Measurements from ENCODE around the gene TGM1.

Gene TGM1

GRCh38 chr14:24262821-24263733 is at the start of gene TGM1:
TSS of gene TGM1 (minus strand) at chr14:24263177. CDS start at chr14:24262352, 825 bp downstream.
- no peak for DNase-seq

- DNase-seq = peak; percentile 8
These were observed 49.0 kb upstream of the TGM1 start for GRCh38 chr14:24311837-24312615.

GRCh38 chr14:24310646-24311604 is 47.9 kb upstream of the TGM1 start, which contains the start of gene LTB4R:
TSS of gene LTB4R (plus strand) at chr14:24311502. CDS start at chr14:24315652, 4,150 bp downstream.
- DNase-seq = peak; percentile 87

GRCh38 chr14:24310265-24310645 is 47.3 kb upstream of the TGM1 start:
- DNase-seq = no peak

DNA sequence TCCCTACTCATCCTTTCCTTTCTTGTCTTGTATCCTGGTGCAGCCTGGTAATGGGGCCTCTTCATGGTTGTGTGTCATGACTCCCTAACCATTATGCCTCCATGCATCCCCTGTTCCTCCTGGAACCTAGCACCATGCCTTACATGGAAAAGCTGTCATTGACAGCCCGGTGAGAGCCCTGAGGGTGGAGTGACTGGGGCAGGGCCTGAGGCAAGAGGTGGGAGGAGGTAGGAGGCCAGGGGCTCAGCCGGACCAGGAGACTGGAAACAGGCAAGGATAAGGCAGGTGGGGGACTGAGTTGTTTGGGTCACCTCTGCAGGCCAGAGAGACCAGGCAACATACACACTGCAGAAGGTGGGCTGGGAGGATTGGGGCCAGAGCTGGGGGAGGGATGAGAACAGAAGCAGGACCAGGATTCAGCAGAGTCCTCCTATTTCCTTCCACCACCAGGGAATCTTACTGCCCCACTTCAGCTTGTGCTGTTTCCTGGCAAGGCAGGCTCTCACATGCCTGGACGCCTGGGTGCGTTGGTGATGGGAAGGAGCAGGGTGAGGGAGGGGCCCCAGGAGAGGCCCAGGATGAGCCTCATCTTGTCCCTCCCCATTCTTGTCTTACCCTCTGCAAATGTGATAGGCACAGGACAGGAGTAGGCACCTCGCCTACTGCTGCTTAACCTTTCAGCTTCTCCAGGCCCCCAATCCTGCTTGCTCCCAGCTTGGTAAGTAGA is 46.7 kb upstream of the TGM1 start, which contains the start of gene LTB4R2:
LTB4R2 (plus strand) TSS at position 603 of the 727 bp plus-strand sequence. CDS start 525 bp downstream, outside the sequence.
- no peak for DNase-seq

- DNase-seq = no peak
These were observed 45.6 kb upstream of the TGM1 start for GRCh38 chr14:24308342-24309124.

DNA sequence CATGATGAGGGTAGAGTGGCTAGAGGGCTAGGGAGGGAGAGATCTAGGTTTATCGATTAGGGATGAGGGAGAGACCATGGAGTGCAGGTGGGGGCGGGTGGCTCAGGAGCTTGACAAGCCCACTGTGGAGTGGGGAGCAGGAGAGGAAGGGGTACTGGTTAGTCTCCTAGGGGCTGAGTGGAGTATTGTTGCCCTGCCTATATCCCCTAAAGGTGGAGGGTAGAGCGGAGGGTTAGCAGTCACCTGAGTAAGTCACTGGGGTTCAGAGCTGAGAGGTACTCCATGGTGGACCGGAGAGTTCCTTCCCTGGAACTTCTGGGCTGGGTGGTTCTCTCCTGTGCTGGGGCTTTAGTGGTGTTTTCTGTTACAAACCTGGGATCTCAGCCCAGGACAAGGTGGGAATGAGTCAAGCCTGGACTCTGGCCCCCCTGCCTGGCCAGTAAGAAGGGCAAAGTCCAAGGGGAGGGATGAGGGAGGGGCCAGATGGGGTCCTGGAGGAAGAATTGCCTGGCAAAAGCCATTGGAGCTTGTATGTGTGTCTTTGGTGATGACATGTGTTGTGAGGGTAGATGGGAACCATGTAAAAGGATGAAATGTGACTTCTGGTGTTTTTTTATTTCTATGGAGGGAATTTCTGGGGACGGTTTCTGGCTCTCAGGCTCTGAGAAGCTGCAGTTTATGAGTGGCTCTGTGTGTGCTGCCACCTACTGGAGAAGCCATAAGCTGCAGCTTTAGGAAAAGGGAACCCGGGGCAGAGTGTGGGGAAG is 44.8 kb upstream of the TGM1 start, which contains the start of gene CIDEB:
CIDEB (minus strand) TSS at position 403 of the 767 bp plus-strand sequence; CDS start at position 284, 119 bp downstream.
- DNase-seq = peak; percentile 37

DNA sequence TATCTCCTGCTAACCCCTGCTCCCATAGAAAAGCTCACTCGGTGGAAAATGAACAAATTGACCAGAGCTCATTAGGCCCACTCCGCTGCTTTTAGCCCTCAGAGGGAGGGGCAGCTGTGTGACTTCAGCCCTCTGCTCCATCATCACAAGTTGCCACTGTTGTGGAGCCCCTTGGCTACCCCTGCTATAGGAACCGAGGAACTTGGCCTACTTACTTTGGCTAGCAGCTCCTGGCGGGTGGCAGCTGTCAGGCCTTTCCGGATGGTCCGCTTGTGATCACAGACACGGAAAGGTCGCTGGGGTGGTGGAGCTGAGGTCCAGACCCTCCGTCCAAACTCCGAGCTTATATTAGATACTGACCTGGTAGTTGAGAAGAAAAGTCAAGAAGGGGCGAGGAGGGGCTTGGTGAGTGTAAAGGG is 44.2 kb upstream of the TGM1 start:
- no peak for DNase-seq

- no peak for DNase-seq
These were observed 41.0 kb upstream of the TGM1 start for GRCh38 chr14:24304019-24304387.

DNA sequence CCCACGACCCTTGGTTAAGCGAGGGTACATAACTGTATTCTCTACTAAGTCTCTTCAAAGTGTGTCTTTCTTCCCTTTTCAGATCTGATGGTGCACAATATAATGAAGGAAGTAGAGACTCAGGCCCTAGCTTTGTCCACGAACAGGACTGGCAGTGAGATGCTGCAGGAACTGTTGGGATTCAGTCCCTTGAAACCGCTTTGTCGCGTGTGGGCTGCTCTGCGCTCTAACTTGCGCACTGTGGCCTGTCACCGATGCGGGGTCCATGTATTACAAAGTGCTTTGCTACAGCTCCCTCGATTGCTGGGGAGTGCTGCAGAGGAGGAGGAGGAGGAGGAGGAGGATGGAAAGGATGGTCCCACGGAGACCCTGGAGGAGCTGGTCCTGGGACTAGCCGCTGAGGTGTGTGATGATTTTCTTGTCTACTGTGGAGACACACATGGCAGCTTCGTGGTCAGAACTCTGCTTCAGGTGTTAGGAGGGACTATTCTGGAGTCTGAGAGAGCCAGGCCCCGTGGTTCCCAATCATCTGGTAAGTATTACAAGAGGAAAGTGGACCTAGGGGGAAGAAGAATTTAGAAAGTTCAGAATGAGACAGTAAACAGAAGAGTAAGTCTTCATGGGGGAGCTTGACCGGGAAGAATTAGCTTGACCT is 37.5 kb upstream of the TGM1 start:
- DNase-seq = no peak

DNA sequence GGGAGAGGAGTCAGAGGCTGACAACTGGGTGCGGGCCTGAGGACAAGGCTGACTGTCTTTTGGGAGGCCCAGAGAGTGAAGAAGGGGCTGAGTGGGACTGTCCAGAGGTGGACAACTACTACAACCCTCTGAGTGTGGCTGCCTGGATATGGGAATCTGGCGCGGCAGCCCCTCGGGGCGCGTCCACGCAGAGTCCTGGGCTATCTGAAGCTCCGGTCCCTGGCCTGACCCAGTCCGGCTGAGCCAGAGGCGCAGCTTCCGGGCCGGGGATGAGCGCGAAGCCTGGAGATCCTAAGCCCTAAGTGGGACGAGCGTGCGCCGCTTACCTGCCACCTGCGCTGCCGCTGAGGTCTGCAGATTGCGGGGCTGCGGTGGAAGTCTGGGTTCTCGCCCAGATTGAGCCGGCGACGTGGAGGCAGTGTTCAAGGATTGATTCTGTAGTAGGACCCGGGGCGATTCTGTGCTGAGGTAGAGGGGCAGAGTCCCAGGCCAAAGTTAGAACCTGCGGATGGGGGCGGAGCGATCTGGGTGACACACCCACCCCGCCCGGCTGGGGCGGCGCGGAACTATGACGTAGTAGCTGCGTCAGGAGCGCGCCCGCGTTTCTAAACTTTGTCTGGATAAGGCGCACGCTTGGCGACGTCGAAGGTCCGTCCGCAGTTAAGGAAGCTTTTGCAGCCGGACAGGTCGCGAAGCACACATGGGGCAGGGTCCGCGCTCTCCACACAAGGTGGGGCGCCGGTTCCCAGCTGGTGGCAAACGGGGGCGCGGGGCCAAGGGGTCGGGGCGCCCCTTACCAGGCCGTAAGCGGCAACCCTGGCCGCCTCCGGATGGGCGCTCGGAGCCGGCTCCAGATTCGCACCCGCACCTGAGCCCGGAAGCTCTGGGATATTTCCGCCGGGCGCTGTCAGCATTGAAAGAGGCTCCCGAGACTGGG is 36.5 kb upstream of the TGM1 start, which contains the start of the genes DHRS1 and NOP9:
DHRS1 (minus strand) TSS at position 526 of the 937 bp plus-strand sequence. CDS start 674 bp downstream, outside the sequence.
NOP9 (plus strand) TSS at position 596 of the 937 bp plus-strand sequence; CDS start at position 701, 105 bp downstream.
- DNase-seq = peak; percentile 79

DNA sequence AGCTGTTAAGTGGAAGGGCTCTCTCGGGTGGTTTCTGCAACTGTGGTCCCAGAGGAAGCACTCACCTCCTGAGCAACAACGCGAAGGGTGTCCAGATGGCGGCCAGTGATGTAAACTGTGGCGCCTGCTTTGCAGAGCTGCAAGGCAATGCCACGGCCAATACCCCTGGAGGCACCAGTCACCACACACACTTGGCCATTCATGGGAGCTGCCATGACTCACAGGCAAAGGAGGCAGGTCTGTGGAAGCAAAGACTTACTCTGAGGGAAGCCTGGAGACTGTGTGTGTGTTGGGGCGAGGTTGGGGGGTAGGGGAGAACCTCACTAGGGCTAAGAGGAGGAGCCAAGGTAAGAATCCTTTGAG is 35.9 kb upstream of the TGM1 start:
- no peak for DNase-seq

GRCh38 chr14:24297190-24297964 is 34.4 kb upstream of the TGM1 start:
- DNase-seq = peak; percentile 23

GRCh38 chr14:24296341-24297157 is 33.6 kb upstream of the TGM1 start:
- DNase-seq = peak; percentile 51

DNA sequence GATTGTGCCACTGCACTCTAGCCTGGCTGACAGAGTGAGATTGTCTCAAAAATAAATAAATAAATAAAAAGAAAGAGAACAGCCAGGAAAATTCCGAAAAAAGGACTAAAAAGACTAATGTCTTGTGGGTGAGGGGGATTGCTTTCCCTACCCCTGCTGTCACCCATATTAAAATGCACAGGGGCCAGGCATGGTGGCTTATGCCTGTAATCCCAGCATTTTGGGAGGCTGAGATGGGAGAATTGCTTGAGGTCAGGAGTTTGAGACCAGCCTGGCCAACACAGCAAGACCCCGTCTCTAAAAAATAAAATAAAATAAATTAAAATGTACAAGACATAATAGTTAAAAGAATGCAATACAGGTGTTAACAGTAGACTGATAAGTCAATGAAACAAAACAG is 30.5 kb upstream of the TGM1 start:
- no peak for DNase-seq

DNA sequence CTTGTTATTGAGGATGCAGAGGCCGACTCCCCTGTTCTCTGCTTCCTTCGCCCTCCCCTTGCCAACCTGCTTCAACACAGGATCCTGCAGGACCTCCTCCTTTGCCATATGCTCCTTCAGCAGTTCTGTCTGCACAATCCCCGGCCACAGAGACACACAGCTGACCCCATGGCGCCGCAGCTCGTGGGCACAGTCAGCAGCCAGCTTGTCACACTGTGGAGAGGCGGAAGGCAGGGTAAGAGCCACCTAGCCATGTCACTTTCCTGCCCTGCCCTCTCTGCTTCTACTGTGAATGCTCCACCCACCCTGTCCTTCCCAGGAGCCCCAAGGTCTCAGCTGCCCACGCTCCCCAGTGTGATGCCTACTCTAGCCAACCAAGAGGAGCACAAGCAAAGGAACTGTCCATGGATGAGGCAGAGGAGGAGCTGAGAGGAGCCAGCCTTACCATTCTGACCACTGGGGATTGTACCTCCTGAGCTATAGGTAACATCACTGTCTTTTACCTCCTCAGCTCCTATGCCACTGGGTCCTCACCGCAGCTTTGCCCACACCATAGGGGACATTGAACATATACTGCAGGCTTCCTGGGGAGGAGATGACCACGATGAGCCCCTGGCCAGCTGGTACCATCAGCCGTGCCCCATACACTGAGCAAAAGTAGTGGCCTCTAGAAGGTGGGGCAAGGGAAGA is 29.3 kb upstream of the TGM1 start:
- DNase-seq = no peak

Data from COR-L47 (cell line).